ENCODE results near the gene MARVELD3. TPM values are rescaled to one million over a fixed set of nuclear protein-coding genes. Genes with fewer than 3 reads are reported as not detected.
"Not testable (repeated sequence)": the region's sequence is repeated elsewhere in the genome, so short reads cannot be mapped to it uniquely, and the experiment has no call there.

Gene MARVELD3
- total RNA-seq, 1 experiment from 2014 or later = 28.6 TPM

DNA sequence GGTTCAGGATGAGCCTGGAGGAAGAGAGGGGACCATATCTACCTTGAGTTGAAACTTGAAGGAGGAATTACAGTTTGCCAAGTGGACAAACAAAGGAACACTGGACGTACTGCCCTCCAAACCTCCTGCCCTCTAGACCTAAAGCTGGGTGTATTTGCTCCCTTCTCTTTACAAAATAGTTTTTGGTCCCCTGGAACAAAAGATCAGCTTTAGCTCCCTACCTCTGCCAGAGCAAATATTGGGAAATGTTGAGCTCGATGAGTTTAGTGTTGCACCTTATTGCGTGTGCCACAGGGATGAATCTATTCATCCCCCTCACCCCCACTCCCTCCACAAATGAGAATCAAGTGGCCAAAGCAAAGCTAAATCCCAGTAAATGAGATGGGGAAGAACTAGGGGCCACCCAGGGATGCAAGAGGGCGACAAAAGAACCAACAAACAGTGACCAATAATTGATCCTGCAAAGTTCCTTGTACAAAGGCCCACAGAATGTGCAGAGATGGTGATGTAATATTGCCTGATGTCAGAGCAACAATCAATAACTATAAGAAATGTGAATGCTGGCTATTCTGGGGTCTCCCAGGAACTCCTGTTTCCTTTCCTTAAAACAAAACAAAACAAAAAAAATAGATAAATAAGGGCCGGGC lies 31.9 kb upstream of the MARVELD3 start:
- no peak overlapping the region for H3K4me2 ChIP-seq
- no peak overlapping the region for H3K27ac ChIP-seq
- intact Hi-C loops (cut with micrococcal nuclease; ENCODE audit: unreplicated experiment) = no loop called here
- TF ChIP-seq, protein P1, sequence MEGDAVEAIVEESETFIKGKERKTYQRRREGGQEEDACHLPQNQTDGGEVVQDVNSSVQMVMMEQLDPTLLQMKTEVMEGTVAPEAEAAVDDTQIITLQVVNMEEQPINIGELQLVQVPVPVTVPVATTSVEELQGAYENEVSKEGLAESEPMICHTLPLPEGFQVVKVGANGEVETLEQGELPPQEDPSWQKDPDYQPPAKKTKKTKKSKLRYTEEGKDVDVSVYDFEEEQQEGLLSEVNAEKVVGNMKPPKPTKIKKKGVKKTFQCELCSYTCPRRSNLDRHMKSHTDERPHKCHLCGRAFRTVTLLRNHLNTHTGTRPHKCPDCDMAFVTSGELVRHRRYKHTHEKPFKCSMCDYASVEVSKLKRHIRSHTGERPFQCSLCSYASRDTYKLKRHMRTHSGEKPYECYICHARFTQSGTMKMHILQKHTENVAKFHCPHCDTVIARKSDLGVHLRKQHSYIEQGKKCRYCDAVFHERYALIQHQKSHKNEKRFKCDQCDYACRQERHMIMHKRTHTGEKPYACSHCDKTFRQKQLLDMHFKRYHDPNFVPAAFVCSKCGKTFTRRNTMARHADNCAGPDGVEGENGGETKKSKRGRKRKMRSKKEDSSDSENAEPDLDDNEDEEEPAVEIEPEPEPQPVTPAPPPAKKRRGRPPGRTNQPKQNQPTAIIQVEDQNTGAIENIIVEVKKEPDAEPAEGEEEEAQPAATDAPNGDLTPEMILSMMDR (conservative IDR thresholded peaks at IDR 0.05) = no peak
- no peak for TF ChIP-seq EZH2 (IDR thresholded peaks at IDR 0.05; ENCODE audit: low read depth)
- no peak overlapping the region for H2AFZ ChIP-seq
- no peak overlapping the region for H3K4me3 ChIP-seq
- CTCF ChIA-PET = no interaction called here
- peaks cover 15% of the 10 kb centered on the region; the same call in 1 of the 2 replicates for H3K27me3 ChIP-seq (ENCODE audit: insufficient read depth, low read depth)
- POLR2A ChIA-PET (ENCODE audit: unreplicated experiment) = no interaction called here
- no peaks in the 10 kb centered on the region for H3K9me3 ChIP-seq (ENCODE audit: insufficient read depth, low read depth)
- H3K9me2 ChIP-seq (ENCODE audit: insufficient read depth) = no peaks in the 10 kb centered on the region
- no TSS peak for BruUV-seq (replicated peaks)
- no peaks in the 10 kb centered on the region for H3K36me3 ChIP-seq (ENCODE audit: low read depth)
- no peaks in the 10 kb centered on the region for H3F3A ChIP-seq (ENCODE audit: insufficient read depth, low read depth)
- no peaks in the 10 kb centered on the region for H3K79me2 ChIP-seq (ENCODE audit: low read depth)
- H4K20me1 ChIP-seq (ENCODE audit: insufficient read depth) = no peaks in the 10 kb centered on the region
- H3K4me1 ChIP-seq (replicated peaks; ENCODE audit: insufficient read depth) = peaks cover 9% of the 10 kb centered on the region; the same call in 1 of the 2 replicates
- DNase-seq = no peak

DNA sequence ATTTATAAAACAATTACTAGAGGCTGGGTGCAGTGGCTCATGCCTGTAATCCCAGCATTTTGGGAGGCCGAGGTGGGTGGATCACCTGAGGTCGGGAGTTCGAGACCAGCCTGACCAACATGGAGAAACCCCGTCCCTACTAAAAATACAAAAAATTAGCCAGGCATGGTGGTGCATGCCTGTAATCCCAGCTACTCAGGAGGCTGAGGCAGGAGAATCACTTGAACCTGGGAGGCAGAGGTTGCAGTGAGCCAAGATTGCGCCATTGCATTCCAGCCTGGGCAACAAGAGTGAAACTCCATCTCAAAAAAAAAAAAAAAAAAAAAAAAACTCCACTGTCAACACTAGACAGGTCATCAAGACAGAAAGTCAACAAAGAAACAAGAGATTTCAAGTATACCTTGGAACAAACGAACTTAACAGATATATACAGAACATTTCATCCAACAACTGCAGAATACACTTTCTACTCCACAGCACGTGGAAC lies 30.6 kb upstream of the MARVELD3 start:
- BruUV-seq (replicated peaks); H3K79me2 ChIP-seq (ENCODE audit: low read depth); H3K27ac ChIP-seq; H3K9me2 ChIP-seq (ENCODE audit: insufficient read depth); H4K20me1 ChIP-seq (ENCODE audit: insufficient read depth); H3K4me1 ChIP-seq (replicated peaks; ENCODE audit: insufficient read depth); H3K4me3 ChIP-seq; H3K4me2 ChIP-seq; intact Hi-C loops (cut with micrococcal nuclease; ENCODE audit: unreplicated experiment); H3K9me3 ChIP-seq (ENCODE audit: insufficient read depth, low read depth); CTCF ChIA-PET; H2AFZ ChIP-seq; H3F3A ChIP-seq (ENCODE audit: insufficient read depth, low read depth); H3K36me3 ChIP-seq (ENCODE audit: low read depth); POLR2A ChIA-PET (ENCODE audit: unreplicated experiment): not testable (repeated sequence)
- DNase-seq = peak in 1 of 2 experiments; percentile 52
- peaks cover 13% of the 10 kb centered on the region; the same call in 1 of the 2 replicates for H3K27me3 ChIP-seq (ENCODE audit: insufficient read depth, low read depth)

DNA sequence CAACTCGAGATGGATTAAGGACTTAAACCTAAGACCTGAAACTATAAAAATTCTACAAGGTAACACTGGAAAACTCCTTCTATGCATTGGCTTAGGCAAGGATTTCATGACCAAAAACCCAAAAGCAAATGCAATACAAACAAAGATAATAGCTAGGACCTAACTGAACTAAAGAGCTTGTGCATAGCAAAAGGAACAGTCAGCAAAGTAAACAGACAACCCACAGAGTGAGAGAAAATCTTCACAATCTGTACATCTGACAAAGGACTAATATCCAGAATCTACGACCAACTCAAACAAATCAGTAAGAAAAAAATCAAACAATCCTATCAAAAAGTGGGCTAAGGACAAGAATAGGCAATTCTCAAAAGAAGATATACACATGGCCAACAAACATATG lies 27.6 kb upstream of the MARVELD3 start:
- peak in 1 of 2 experiments; percentile 46 for DNase-seq
- H3K4me3 ChIP-seq; H3K9me2 ChIP-seq (ENCODE audit: insufficient read depth); H3K4me1 ChIP-seq (replicated peaks; ENCODE audit: insufficient read depth); H3K27me3 ChIP-seq (ENCODE audit: insufficient read depth, low read depth); H3K9me3 ChIP-seq (ENCODE audit: insufficient read depth, low read depth); H3K4me2 ChIP-seq; H3K79me2 ChIP-seq (ENCODE audit: low read depth); H3K27ac ChIP-seq; BruUV-seq (replicated peaks); H3F3A ChIP-seq (ENCODE audit: insufficient read depth, low read depth); H3K36me3 ChIP-seq (ENCODE audit: low read depth); H2AFZ ChIP-seq; CTCF ChIA-PET; intact Hi-C loops (cut with micrococcal nuclease; ENCODE audit: unreplicated experiment); H4K20me1 ChIP-seq (ENCODE audit: insufficient read depth): not testable (repeated sequence)
- POLR2A ChIA-PET (ENCODE audit: unreplicated experiment) = interaction anchor here (0.8 kb wide), 1 partner anchor 420 kb away, joined by 6 read pairs; no protein-coding TSS in a partner anchor

DNA sequence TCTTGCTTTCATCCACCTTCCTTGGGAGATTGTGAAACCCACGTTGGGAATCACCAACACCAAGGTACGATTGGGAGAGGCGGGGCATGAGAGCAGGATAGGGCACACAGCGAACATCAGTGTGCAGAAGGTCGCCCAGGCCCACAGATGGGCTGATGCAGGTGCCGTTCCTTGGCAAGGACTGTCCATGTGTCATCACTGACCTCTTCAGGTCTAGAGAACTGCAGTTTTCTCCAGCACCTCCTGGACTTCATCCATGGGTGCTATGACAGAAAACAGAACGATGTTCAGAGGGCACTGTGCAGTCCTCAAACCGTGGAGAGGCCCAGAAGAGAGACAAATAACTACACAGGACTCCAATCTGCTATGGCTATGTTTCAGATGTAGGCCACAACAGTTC lies 25.2 kb upstream of the MARVELD3 start:
- intact Hi-C loops (cut with micrococcal nuclease; ENCODE audit: unreplicated experiment) = no loop called here
- Histone ChIP-seq H3K4me3 (no peak overlapping the region), H3K4me2 (no peak overlapping the region), H3K4me1 (replicated peaks; ENCODE audit: insufficient read depth) (peaks cover 9% of the 10 kb centered on the region; the same call in 1 of the 2 replicates), H3K9me3 (ENCODE audit: insufficient read depth, low read depth) (no peaks in the 10 kb centered on the region), H3K79me2 (ENCODE audit: low read depth) (no peaks in the 10 kb centered on the region), H4K20me1 (ENCODE audit: insufficient read depth) (no peaks in the 10 kb centered on the region), H3K27me3 (ENCODE audit: insufficient read depth, low read depth) (no peaks in the 10 kb centered on the region), H3K36me3 (ENCODE audit: low read depth) (no peaks in the 10 kb centered on the region), H3K9me2 (ENCODE audit: insufficient read depth) (no peaks in the 10 kb centered on the region), H3F3A (ENCODE audit: insufficient read depth, low read depth) (no peaks in the 10 kb centered on the region), H3K27ac (no peak overlapping the region), H2AFZ (no peak overlapping the region)
- TF ChIP-seq EZH2 (IDR thresholded peaks at IDR 0.05; ENCODE audit: low read depth) = no peak
- TF ChIP-seq, protein P1 (conservative IDR thresholded peaks at IDR 0.05) = no peak
- CTCF ChIA-PET = no interaction called here
- BruUV-seq (replicated peaks) = no TSS peak
- DNase-seq = no peak
- POLR2A ChIA-PET (ENCODE audit: unreplicated experiment) = no interaction called here
